Motor neuron (in vitro differentiated cells): ENCODE data around the gene KCNT1. TPM values are rescaled to one million over a fixed set of nuclear protein-coding genes. Genes with fewer than 3 reads are reported as not detected.

Source experiments
- ATAC-seq, 8 experiments: fragments of 200-7000 bp; cut with Tn5 transposase; replicated peaks in 6 of 8; 2 replicates each; pipeline ENCODE4 v1.8.0; 2021; ENCODE audit warnings: mild to moderate bottlenecking in 8 of 8, moderate library complexity in 8 of 8
- H3K27ac ChIP-seq, 2 donors: fragments of 250-450 bp; sonication (Bioruptor Pico); 2 replicates each; pipeline ENCODE4 v1.9.0; 2021; ENCODE audit warnings: antibody characterized with exemption in 2 of 2, mild to moderate bottlenecking in 2 of 2, moderate library complexity in 1 of 2
- H3K4me1 ChIP-seq, 2 donors: fragments of 250-450 bp; sonication (Bioruptor Pico); replicated peaks in 1 of 2; 2 replicates each; pipeline ENCODE4 v1.6.1; 2021; ENCODE audit warnings: antibody characterized with exemption in 2 of 2, mild to moderate bottlenecking in 2 of 2, moderate library complexity in 1 of 2
- H3K4me3 ChIP-seq, 5 donors: fragments of 250-450 bp; sonication (Bioruptor Pico); 2 replicates each; pipeline ENCODE4 v1.9.0; 2021; ENCODE audit warnings: antibody characterized with exemption in 5 of 5, mild to moderate bottlenecking in 5 of 5, moderate library complexity in 4 of 5
- WGBS, 10 experiments: fragments of 450-650 bp; shearing (Covaris generic); methylation state at CpG; one replicate each; pipeline ENCODE4 v1.0.0; 2022; 5-methylcytosine and 5-hydroxymethylcytosine counted together
- in situ Hi-C, 9 experiments: fragments of 400-800 bp; cut with MboI; loops; one replicate each; pipeline ENCODE4 v1.15.0; 2021; ENCODE audit warnings: low sequenced_read_pairs in 9 of 9, low pct_unique_long_range_greater_than_20kb in 2 of 9; ENCODE audit not compliant: unreplicated experiment in 9 of 9
- total RNA-seq, 8 experiments: library from RNA; unstranded; fragments of 300-600 nt; gene quantifications; 2 replicates each; pipeline versions ENCODE4 v1.2.3 to v1.2.4, GENCODE V29; 2022

The KCNT1 gene
- total RNA-seq, 8 experiments from 2014 or later = 0.11 to 1.1 (median 0.38) TPM

DNA sequence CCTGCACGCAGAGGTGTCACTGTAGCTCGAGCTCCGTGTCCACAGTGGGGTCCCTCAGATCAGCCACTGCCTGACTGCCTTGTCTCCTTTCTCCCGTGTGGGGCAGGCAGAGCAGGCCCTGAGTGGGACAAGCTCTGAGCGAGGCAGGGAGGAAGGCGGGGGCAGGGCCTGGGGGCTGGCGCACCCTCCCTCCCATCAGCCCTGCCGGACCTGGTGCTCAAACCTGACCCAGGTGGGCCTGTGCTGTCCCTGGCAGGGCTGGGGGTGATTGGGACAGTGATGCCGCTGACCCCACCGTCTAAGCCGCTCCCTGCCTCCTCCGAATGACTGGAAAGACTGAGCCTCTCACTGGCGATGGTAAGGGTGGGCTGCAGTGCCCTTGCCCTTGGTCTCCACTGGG, 60.9 kb downstream of the KCNT1 start:
- no peak for ATAC-seq
- Histone ChIP-seq H3K27ac (no peak overlapping the region), H3K4me3 (no peak overlapping the region), H3K4me1 (no peaks in the 10 kb centered on the region)
- in situ Hi-C loops = no loop called here
- WGBS, 10 experiments = 40 to 67% methylated on average over 1 of the region's 13 CpGs; no CpG with 5 or more reads in 8 of the 10 experiments

- Histone ChIP-seq H3K4me1 (no peaks in the 10 kb centered on the region), H3K27ac (no peak overlapping the region), H3K4me3 (no peak overlapping the region)
- in situ Hi-C loops = no loop called here
- no peak for ATAC-seq
- 49 to 84% (median 76%) methylated on average over 1 to 20 of the region's 24 CpGs; no CpG with 5 or more reads in 2 of the 10 experiments for WGBS, 10 experiments
Measured at GRCh38 chr9:135763716-135764446, 61.9 kb downstream of the KCNT1 start.

- WGBS, 10 experiments = 74 to 80% methylated on average over 2 to 3 of the region's 19 CpGs; no CpG with 5 or more reads in 8 of the 10 experiments
- Histone ChIP-seq H3K4me1 (no peaks in the 10 kb centered on the region), H3K27ac (no peak overlapping the region), H3K4me3 (no peak overlapping the region)
- in situ Hi-C loops = no loop called here
- no peak for ATAC-seq
Measured at GRCh38 chr9:135764731-135765130, 62.7 kb downstream of the KCNT1 start.

GRCh38 chr9:135765416-135765815, 63.4 kb downstream of the KCNT1 start:
- 93 to 96% methylated on average over 3 to 5 of the region's 13 CpGs; no CpG with 5 or more reads in 8 of the 10 experiments for WGBS, 10 experiments
- ATAC-seq = no peak
- Histone ChIP-seq H3K27ac (no peak overlapping the region), H3K4me1 (no peaks in the 10 kb centered on the region), H3K4me3 (no peak overlapping the region)
- in situ Hi-C loops = no loop called here

DNA sequence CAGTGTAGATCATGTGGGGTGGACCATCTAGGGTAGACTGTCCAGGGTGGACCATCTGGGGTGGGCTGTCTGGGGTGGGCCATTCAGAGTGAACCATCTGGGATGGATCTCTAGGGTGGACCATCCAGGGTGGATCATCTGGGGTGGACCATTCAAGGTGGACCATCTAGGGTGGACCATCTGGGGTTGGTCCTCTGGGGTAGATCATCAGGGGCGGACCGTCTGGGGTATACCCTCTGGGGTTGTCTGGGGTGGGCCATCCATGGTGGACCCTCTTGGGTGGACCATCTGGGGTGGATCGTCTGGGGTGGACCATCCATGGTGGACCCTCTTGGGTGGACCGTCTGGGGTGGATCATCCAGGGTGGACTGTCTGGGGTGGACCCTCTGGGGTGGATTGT, 64.3 kb downstream of the KCNT1 start:
- Histone ChIP-seq H3K27ac (no peak overlapping the region), H3K4me1 (no peaks in the 10 kb centered on the region), H3K4me3 (no peak overlapping the region)
- in situ Hi-C loops = no loop called here
- ATAC-seq = no peak
- WGBS, 10 experiments = 80% methylated on average over 2 of the region's 4 CpGs; no CpG with 5 or more reads in 9 of the 10 experiments

GRCh38 chr9:135766707-135767106, 64.7 kb downstream of the KCNT1 start:
- Histone ChIP-seq H3K27ac (no peak overlapping the region), H3K4me3 (no peak overlapping the region), H3K4me1 (no peaks in the 10 kb centered on the region)
- in situ Hi-C loops = no loop called here
- no peak for ATAC-seq
- WGBS, 10 experiments = 60 to 93% (median 81%) methylated on average over 1 to 4 of the region's 4 CpGs; no CpG with 5 or more reads in 6 of the 10 experiments

GRCh38 chr9:135768516-135769218, 66.7 kb downstream of the KCNT1 start:
- Histone ChIP-seq H3K4me3 (no peak overlapping the region), H3K4me1 (no peaks in the 10 kb centered on the region), H3K27ac (no peak overlapping the region)
- WGBS, 10 experiments = 87% methylated on average over 9 of the region's 43 CpGs; no CpG with 5 or more reads in 9 of the 10 experiments
- in situ Hi-C loops = no loop called here
- ATAC-seq = no peak

DNA sequence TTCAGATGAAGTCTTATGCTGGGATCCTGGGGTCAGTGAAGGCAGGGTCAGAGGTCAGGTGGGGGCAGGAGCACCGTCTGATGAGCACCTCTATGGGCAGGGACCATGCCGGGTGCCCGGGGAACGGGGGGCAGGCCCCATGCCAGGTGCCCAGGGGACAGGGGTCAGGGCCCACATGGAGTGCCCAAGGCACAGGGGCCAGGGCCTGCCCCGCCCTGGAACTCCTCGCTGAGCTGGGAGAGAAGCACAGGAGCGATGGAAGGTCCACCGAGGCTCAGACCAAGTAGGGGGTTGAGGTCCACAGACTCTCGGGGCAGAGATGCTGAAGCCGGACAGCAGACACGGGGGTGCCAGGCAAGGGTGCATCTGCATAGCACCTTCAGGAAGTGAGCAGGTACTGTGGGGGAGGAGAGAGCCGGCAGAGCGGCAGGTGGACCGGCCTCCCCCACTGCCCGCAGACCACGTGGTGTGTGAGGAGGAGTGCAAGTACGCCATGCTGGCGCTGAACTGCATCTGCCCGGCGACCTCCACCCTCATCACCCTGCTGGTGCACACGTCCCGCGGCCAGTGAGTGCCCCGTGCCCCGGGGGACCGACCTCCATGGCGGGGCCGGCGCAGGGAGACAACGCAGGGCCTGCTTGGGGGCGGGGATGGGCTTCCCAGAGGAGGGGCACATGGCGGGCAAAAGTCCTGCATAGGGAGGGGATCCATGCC, 67.7 kb downstream of the KCNT1 start:
- H3K27ac ChIP-seq = no peak overlapping the region
- in situ Hi-C loops = no loop called here
- no peak for ATAC-seq
- H3K4me3 ChIP-seq = no peak overlapping the region
- WGBS, 10 experiments = 20 to 90% methylated on average over 1 to 2 of the region's 32 CpGs; no CpG with 5 or more reads in 8 of the 10 experiments
- H3K4me1 ChIP-seq = no peaks in the 10 kb centered on the region

- no CpG with 5 or more reads among the region's 19 CpGs for WGBS, 10 experiments
Measured at GRCh38 chr9:135770203-135770535, 68.2 kb downstream of the KCNT1 start.

GRCh38 chr9:135770771-135771170, 68.8 kb downstream of the KCNT1 start:
- H3K27ac ChIP-seq = no peak overlapping the region
- H3K4me3 ChIP-seq = no peak overlapping the region
- ATAC-seq = no peak
- no peaks in the 10 kb centered on the region for H3K4me1 ChIP-seq
- 71 to 92% methylated on average over 5 to 9 of the region's 26 CpGs; no CpG with 5 or more reads in 8 of the 10 experiments for WGBS, 10 experiments
- in situ Hi-C loops = no loop called here

More at GRCh38 chr9:135770203-135770535, 68.2 kb downstream of the KCNT1 start:
- no peaks in the 10 kb centered on the region for H3K4me1 ChIP-seq
- no peak overlapping the region for H3K27ac ChIP-seq
- in situ Hi-C loops = no loop called here
- no peak overlapping the region for H3K4me3 ChIP-seq
- ATAC-seq = no peak

DNA sequence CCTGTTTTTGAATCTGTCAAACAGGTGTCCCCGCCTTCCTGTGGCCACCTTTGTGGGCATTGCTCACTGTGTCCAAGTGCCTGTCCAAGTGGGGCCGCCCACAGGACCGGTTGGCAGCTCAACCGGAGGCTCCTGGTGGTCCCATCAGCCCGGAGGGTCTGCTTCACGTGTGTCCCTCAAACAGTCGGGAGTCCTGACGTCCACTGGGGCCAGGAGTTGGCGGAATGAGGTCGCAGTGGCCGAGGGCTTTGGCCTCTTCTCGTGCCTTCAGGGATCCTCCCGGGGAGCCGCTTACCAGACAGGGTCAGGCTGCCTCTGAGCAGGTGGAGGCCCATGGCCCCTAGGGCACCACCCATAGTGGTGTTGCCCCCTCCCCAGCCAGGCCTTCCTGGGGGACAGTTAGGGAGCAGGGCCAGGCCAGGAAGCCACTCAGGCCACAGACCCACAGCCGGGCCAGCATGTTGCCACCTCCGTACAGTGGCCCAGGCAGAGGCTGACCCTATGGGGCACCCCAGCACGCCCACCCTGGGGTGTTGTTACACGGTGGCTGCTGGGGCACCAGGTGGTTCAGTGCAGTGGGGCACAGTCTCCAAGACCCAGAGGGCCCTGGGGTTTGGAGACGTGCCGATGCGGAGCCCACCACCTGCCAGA, 69.5 kb downstream of the KCNT1 start:
- in situ Hi-C loops = no loop called here
- Histone ChIP-seq H3K27ac (no peak overlapping the region), H3K4me3 (no peak overlapping the region), H3K4me1 (no peaks in the 10 kb centered on the region)
- no peak for ATAC-seq
- whole genome bisulfite sequencing, 10 experiments = 49 to 91% methylated on average over 4 of the region's 21 CpGs; no CpG with 5 or more reads in 8 of the 10 experiments

GRCh38 chr9:135772056-135772646, 70.2 kb downstream of the KCNT1 start:
- H3K4me1 ChIP-seq = no peaks in the 10 kb centered on the region
- no peak for ATAC-seq
- H3K27ac ChIP-seq = no peak overlapping the region
- WGBS, 10 experiments = 60 to 87% methylated on average over 1 to 3 of the region's 13 CpGs; no CpG with 5 or more reads in 8 of the 10 experiments
- in situ Hi-C loops = no loop called here
- H3K4me3 ChIP-seq = no peak overlapping the region
